Myometrial cell (primary cell): ENCODE data around the gene IPMK. TPM values are rescaled to one million over a fixed set of nuclear protein-coding genes. Genes with fewer than 3 reads are reported as not detected.

Experiments used
- total RNA-seq: library from RNA; depleted of rRNA; stranded (reverse); fragments of >200 nt; gene quantifications from 2 replicates; pipeline ENCODE4 v1.2.3, GENCODE V29; 2015

Gene IPMK
- total RNA-seq = 1.4 and 1.9 TPM in 2 replicates

DNA sequence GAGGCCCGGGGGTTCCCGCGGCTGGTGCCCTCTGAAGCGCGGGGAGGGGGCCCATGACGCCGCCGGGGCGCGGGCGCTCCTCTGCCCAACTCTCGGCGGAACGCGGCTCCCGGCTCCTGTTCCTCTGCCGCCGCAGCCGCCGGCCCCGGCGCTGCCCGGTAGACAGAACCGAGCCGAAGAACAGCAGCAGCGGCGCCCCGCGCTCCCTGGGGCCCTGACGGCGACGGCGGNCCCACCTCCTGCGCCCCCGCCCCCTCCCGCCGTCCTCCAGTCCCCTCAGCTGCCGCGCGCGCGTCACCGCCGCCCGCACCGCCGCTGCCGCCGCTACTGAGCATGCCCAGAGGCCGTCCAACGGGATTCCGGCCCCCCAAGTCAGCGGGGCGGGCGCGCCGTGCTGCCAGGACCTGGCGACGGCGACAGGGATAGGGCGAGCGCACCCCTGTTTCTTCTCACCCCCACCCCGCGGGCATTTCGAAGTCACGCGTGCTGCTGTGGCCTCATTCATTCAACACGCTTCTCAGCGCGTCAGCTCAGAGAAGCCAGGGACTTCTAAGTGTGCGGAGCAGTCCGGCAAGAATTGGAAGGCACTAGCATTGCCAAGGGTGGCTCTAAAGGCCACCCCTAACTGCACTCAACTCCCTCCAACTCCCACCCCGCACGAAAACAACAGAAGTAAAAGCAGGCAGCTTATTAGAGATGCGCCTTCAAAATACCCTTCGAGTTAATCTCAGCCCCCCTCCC, at the start of gene IPMK:
Gene IPMK (minus strand): TSS at position 182 of the 741 bp plus-strand sequence. CDS start 283 bp downstream, outside the sequence.

DNA sequence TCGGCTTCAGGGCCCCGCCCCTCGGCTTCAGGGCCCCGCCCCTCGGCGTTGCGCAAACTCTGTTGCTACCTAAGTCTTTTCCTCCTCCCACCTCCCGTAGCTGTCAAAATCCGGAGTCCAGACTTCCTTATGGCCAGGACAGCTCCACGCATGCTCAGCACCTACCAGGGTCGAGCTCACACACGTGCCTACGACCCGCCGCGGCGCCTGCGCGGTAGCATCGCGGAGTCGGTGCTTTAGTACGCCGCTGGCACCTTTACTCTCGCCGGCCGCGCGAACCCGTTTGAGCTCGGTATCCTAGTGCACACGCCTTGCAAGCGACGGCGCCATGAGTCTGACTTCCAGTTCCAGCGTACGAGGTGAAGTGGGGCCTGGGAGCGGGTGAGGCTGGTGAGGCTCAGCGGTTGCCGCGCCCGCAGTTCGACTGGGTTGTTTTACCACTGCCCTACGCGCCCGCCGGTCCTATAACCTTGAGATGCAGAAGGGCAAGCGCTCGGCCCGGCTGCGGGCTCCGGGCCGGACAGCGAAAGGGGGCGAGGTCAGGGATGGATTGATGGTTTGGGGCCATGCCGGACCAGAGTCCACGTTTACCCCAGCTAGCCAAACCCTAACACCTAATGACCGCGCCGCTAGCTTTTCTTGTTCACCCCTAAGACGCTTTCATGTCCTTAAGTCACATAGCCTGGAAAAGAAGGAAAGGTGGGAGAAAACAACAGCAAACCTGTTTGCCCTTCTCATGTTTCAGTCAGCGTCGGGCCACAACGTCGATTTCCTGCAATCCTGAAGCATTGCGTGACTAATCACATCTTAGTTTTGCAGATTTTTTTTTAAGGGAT, 1.5 kb upstream of the IPMK start, which contains the start of gene CISD1:
Gene CISD1 (plus strand): TSS at position 217 of the 836 bp plus-strand sequence. CDS start 112 bp downstream, at position 329.

Other genes with a start within 250 kb of the IPMK start
- 44.3 and 47.6 TPM in 2 replicates for gene CISD1, start 1.3 kb upstream of the IPMK start, total RNA-seq
- gene UBE2D1, start 67.1 kb upstream of the IPMK start, total RNA-seq = 8.1 and 14.0 TPM in 2 replicates
- gene TFAM, start 117.5 kb upstream of the IPMK start, total RNA-seq = 10.8 and 13.0 TPM in 2 replicates
- gene BICC1, start 245.0 kb upstream of the IPMK start, total RNA-seq = 11.9 and 13.5 TPM in 2 replicates